CD4-positive, CD25-positive, alpha-beta regulatory T cell (primary cell): Measurements from ENCODE around the gene MARCHF9. TPM values are rescaled to one million over a fixed set of nuclear protein-coding genes. Genes with fewer than 3 reads are reported as not detected.
"Not testable (repeated sequence)": the region's sequence is repeated elsewhere in the genome, so short reads cannot be mapped to it uniquely, and the experiment has no call there.

ENCODE experiments used
- ATAC-seq, 2 donors: fragments of 150-1000 bp; cut with Tn5 transposase; one replicate each; pipeline ENCODE4 v1.10.0; 2021; ENCODE audit warnings: low read depth in 2 of 2, moderate number of reproducible peaks in 2 of 2, moderate library complexity in 1 of 2
- DNase-seq, 3 donors: peaks; one replicate each; pipeline versions ENCODE4 v3.0.0 to v3.0.0-alpha.2; 2012 to 2022; ENCODE audit warnings: mixed read lengths in 1 of 3
- H3K27ac ChIP-seq: one replicate; pipeline ENCODE4 v1.7.0; 2013; ENCODE audit warnings: mild to moderate bottlenecking, low read length; ENCODE audit not compliant: insufficient read depth, poor library complexity, severe bottlenecking
- H3K27me3 ChIP-seq: one replicate; pipeline ENCODE4 v1.7.0; 2013; ENCODE audit warnings: low read length; ENCODE audit not compliant: control insufficient read depth, insufficient read depth
- H3K36me3 ChIP-seq: one replicate; pipeline ENCODE4 v1.7.0; 2013; ENCODE audit warnings: mild to moderate bottlenecking, low read length, moderate library complexity; ENCODE audit not compliant: control insufficient read depth, insufficient read depth
- H3K4me1 ChIP-seq: 2 replicates; pipeline ENCODE4 v1.7.0; 2013; ENCODE audit warnings: mild to moderate bottlenecking, low read length; ENCODE audit not compliant: insufficient read depth, control insufficient read depth, poor library complexity, severe bottlenecking
- H3K4me3 ChIP-seq: one replicate; pipeline ENCODE4 v1.7.0; 2013; ENCODE audit warnings: low read depth, mild to moderate bottlenecking, low read length, moderate library complexity
- H3K9me3 ChIP-seq, 2 experiments: 1 replicate in 1 of 2; 2 replicates in 1 of 2; pipeline ENCODE4 v1.7.0; 2013; ENCODE audit warnings: low read length in 2 of 2, mild to moderate bottlenecking in 1 of 2, moderate library complexity in 1 of 2; ENCODE audit not compliant: control insufficient read depth in 2 of 2
- H3K27ac Mint-ChIP-seq, 3 donors: one replicate each; pipeline ENCODE4 v1.8.0; 2020 to 2022; ENCODE audit warnings: mild to moderate bottlenecking in 3 of 3, mixed read lengths in 3 of 3, moderate library complexity in 2 of 3
- H3K27me3 Mint-ChIP-seq: one replicate; pipeline ENCODE4 v1.8.0; 2022; ENCODE audit warnings: mild to moderate bottlenecking, mixed read lengths
- H3K36me3 Mint-ChIP-seq: one replicate; pipeline ENCODE4 v1.8.0; 2020; ENCODE audit warnings: mixed read lengths
- H3K4me1 Mint-ChIP-seq, 4 donors: one replicate each; pipeline ENCODE4 v1.8.0; 2020 to 2022; ENCODE audit warnings: mixed read lengths in 4 of 4, mild to moderate bottlenecking in 1 of 4
- H3K4me3 Mint-ChIP-seq, 4 donors: one replicate each; pipeline ENCODE4 v1.8.0; 2020 to 2022; ENCODE audit warnings: mild to moderate bottlenecking in 4 of 4, mixed read lengths in 4 of 4, moderate library complexity in 3 of 4
- H3K9me3 Mint-ChIP-seq, 7 donors: one replicate each; pipeline ENCODE4 v1.8.0; 2020 to 2022; ENCODE audit warnings: mixed read lengths in 7 of 7, mild to moderate bottlenecking in 3 of 7, moderate library complexity in 2 of 7
- polyA plus RNA-seq, 4 donors: library from polyadenylated mRNA; unstranded; fragments of 300-500 nt; fragmentation: Illumina TruSeq; gene quantifications; one replicate each; pipeline ENCODE4 v1.2.3, GENCODE V29; 2021
- total RNA-seq: library from RNA; stranded (reverse); gene quantifications from one replicate; pipeline ENCODE4 v1.2.3, GENCODE V29; 2022

Gene MARCHF9
- total RNA-seq, result 35.4 TPM
- polyA plus RNA-seq, result 1 to 10 TPM; 2.2 to 4.5 (median 3.8) TPM

DNA sequence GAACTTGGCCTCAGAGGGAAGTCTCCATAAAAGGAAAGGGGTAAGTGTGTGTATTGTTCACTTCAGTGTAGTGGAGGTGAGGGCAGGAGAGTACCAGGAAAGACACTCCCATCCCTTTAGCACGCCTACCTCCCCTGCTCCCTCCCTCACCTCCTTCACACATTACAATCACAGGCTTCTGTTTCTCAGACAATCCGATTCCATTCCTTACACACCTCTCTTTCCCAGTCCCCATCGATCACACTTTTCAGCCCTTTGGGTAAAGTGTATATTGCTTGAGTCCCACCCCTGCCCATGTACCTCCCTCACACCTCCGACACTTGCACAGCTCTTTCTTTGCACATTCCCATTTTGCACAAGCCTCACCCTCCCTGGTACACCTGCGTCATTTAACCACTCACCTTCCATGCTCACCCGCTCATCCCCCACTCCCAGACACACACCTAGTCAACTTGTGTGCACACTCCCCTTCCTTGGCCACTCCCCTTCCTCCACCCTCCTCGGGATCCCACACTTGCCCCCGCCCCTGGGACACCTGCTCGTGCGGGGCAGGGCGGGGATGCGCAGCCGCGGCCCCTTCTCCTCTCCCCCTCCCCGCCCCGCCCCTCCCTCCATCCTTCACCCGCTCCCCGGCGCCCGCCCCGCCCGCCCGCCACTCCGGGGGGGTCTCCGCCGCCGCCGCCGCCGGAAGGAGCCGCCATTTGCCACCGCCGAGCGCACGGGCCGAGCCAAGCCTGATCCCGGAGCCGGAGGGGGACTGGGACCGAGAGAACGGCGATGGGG lies at the start of gene MARCHF9:
MARCHF9 (plus strand) TSS at position 693 of the 783 bp plus-strand sequence. CDS start 426 bp downstream, outside the sequence.
- peaks cover 4% of the 10 kb centered on the region for H3K27me3 Mint-ChIP-seq
- Histone ChIP-seq H3K27me3 (no peaks in the 10 kb centered on the region), H3K27ac (peak within 1 kb of the TSS; percentile 92), H3K36me3 (peaks cover 24% of the 10 kb centered on the region), H3K4me1 (peaks cover 49% of the 10 kb centered on the region), H3K4me3 (peak within 1 kb of the TSS; percentile 74), H3K9me3 (no peaks in the 10 kb centered on the region)
- no peaks in the 10 kb centered on the region for H3K9me3 Mint-ChIP-seq
- peaks cover 22 to 71% (median 47%) of the 10 kb centered on the region in 4 donors for H3K4me1 Mint-ChIP-seq
- peaks cover 13% of the 10 kb centered on the region for H3K36me3 Mint-ChIP-seq
- peak; percentile 80 to 93 (median 87) for DNase-seq
- peak within 1 kb of the TSS; percentile 95 to 99 (median 98) for H3K27ac Mint-ChIP-seq
- ATAC-seq, result peak; percentile 23 to 30
- H3K4me3 Mint-ChIP-seq, result peak within 1 kb of the TSS; percentile 94 to 98 (median 96)

- no peaks in the 10 kb centered on the region for H3K4me1 ChIP-seq
- peaks cover 49% of the 10 kb centered on the region for H3K36me3 ChIP-seq
- H3K27me3 Mint-ChIP-seq, result no peaks in the 10 kb centered on the region
- no peak for ATAC-seq
- H3K36me3 Mint-ChIP-seq, result peaks cover 50% of the 10 kb centered on the region
- H3K27ac ChIP-seq, result no peak overlapping the region
- H3K9me3 ChIP-seq, result peaks cover 10 to 15% of the 10 kb centered on the region in 2 experiments
- no peak for DNase-seq
- H3K4me3 ChIP-seq, result no peak overlapping the region
- H3K27me3 ChIP-seq, result no peaks in the 10 kb centered on the region
- H3K4me1 Mint-ChIP-seq, result peaks cover 17 to 24% (median 20%) of the 10 kb centered on the region in 4 donors
- H3K4me3 Mint-ChIP-seq, result no peak overlapping the region
- no peak overlapping the region for H3K27ac Mint-ChIP-seq
- peaks cover 0 to 8% (median 7%) of the 10 kb centered on the region in 7 donors for H3K9me3 Mint-ChIP-seq
Measured at GRCh38 chr12:57707250-57707649, 47.7 kb upstream of the MARCHF9 start.

DNA sequence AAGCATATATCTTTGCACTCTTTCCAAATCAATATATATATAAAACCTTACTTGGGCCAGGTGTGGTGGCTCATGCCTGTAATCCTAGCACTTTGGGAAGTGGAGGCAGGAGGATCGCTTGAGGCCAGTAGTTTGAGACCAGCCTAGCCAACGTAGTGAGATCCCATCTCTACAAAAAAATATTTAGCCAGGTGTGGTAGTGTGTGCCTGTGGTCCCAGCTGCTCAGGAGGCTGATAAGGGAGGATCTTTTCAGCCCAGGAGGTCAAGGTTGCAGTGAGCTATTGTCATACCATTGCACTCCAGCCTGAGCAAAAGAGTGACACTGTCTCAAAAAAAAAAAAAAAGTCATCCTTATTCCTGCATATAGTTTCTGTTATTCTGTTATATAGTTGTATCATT lies 46.6 kb upstream of the MARCHF9 start:
- H3K27me3 ChIP-seq, result no peaks in the 10 kb centered on the region
- Mint-ChIP-seq H3K4me3 (no peak overlapping the region), H3K27me3 (no peaks in the 10 kb centered on the region), H3K36me3 (peaks cover 41% of the 10 kb centered on the region), H3K4me1 (peaks cover 14 to 20% (median 17%) of the 10 kb centered on the region in 4 donors), H3K9me3 (peaks cover 0 to 7% (median 2%) of the 10 kb centered on the region in 7 donors), H3K27ac (no peak overlapping the region)
- H3K4me1 ChIP-seq, result no peaks in the 10 kb centered on the region
- no peak overlapping the region for H3K4me3 ChIP-seq
- peaks cover 8 to 11% of the 10 kb centered on the region in 2 experiments for H3K9me3 ChIP-seq
- peaks cover 47% of the 10 kb centered on the region for H3K36me3 ChIP-seq
- no peak for DNase-seq
- H3K27ac ChIP-seq, result no peak overlapping the region
- no peak for ATAC-seq

GRCh38 chr12:57712701-57713100 lies 42.2 kb upstream of the MARCHF9 start:
- Mint-ChIP-seq H3K4me3 (no peak overlapping the region), H3K4me1 (peaks cover 14 to 18% (median 17%) of the 10 kb centered on the region in 4 donors), H3K27ac (no peak overlapping the region), H3K36me3 (peaks cover 22% of the 10 kb centered on the region), H3K9me3 (peaks cover 0 to 2% (median 0%) of the 10 kb centered on the region in 7 donors), H3K27me3 (no peaks in the 10 kb centered on the region)
- DNase-seq, result no peak
- no peak overlapping the region for H3K4me3 ChIP-seq
- H3K27me3 ChIP-seq, result no peaks in the 10 kb centered on the region
- no peak overlapping the region for H3K27ac ChIP-seq
- peaks cover 41% of the 10 kb centered on the region for H3K36me3 ChIP-seq
- no peak for ATAC-seq
- no peaks in the 10 kb centered on the region for H3K4me1 ChIP-seq
- H3K9me3 ChIP-seq, result no peaks in the 10 kb centered on the region

DNA sequence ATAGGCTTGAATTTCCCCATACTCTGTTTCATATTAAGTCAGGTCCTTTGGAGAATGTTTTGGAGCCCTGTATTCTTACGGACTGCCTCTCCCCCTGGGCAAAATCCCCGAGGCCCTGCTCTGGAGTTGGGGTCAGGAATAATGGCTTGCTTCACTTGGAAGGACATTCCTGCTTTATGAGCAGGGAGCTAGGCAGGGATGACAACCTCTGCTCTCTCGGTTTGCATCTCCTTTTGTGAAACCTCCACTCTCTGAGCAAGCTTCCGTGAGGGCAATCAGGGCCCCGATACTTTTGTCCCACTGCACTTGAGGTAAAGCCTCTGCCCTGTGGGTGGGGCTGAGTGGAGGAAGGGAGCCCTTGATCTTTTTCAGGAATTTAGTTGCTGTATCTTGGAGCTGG lies 41.7 kb upstream of the MARCHF9 start:
- Mint-ChIP-seq H3K9me3 (peaks cover 0 to 2% (median 0%) of the 10 kb centered on the region in 7 donors), H3K27ac (no peak overlapping the region), H3K4me1 (peaks cover 14 to 17% (median 16%) of the 10 kb centered on the region in 4 donors), H3K27me3 (no peaks in the 10 kb centered on the region), H3K36me3 (peaks cover 27% of the 10 kb centered on the region), H3K4me3 (no peak overlapping the region)
- no peaks in the 10 kb centered on the region for H3K4me1 ChIP-seq
- H3K4me3 ChIP-seq, result no peak overlapping the region
- no peaks in the 10 kb centered on the region for H3K9me3 ChIP-seq
- no peak for ATAC-seq
- no peak overlapping the region for H3K27ac ChIP-seq
- H3K36me3 ChIP-seq, result peaks cover 46% of the 10 kb centered on the region
- DNase-seq, result no peak
- H3K27me3 ChIP-seq, result no peaks in the 10 kb centered on the region

DNA sequence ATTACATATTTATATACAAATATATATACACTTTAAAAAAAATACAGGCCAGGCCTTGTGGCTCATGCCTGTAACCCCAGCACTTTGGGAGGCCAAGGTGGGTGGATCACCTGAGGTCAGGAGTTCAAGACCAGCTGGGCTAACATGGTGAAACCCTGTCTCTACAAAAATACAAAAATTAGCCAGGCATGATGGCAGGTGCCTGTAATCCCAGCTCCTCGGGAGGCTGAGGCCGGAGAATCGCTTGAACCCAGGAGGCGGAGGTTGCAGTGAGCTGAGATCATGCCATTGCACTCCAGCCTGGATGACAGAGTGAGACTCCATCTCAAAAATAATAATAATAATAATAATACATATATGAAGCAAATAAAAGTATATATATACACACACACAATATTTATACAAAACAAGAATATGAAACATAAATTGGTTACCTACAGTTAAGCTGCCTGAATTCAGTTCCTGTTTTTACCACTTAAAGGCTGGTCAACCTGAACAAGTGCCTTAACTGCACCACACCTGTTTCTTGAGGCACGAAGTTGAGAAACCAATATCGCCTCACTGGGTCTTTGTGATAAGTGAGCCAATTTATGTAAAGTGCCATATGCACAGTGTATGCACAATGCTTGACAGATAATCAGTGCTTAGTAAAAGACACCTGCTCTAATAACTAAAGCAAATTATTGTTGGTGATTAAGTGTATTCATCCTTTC lies 39.7 kb upstream of the MARCHF9 start:
- not testable (repeated sequence) for H3K4me1 Mint-ChIP-seq, H3K9me3 Mint-ChIP-seq, H3K27me3 ChIP-seq, H3K27ac Mint-ChIP-seq, H3K9me3 ChIP-seq, ATAC-seq, DNase-seq, H3K27ac ChIP-seq, H3K4me3 ChIP-seq, H3K4me1 ChIP-seq, H3K27me3 Mint-ChIP-seq, H3K4me3 Mint-ChIP-seq
- peaks cover 31% of the 10 kb centered on the region for H3K36me3 Mint-ChIP-seq
- H3K36me3 ChIP-seq, result peaks cover 63% of the 10 kb centered on the region

DNA sequence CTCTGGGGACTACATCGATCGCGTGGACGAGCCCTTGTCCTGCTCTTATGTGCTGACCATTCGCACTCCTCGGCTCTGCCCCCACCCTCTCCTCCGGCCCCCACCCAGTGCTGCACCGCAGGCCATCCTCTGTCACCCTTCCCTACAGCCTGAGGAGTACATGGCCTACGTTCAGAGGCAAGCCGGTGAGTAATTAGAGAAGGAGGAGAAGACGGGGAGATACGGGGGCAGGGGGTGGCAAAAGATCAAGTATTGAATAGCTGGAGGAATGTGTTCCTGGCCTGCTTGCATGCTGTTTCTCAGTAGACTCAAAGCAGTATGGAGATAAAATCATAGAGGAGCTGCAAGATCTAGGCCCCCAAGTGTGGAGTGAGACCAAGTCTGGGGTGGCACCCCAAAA lies 39.1 kb upstream of the MARCHF9 start:
- peaks cover 3 to 8% (median 6%) of the 10 kb centered on the region in 4 donors for H3K4me1 Mint-ChIP-seq
- no peaks in the 10 kb centered on the region for H3K27me3 Mint-ChIP-seq
- no peak overlapping the region for H3K4me3 Mint-ChIP-seq
- H3K9me3 Mint-ChIP-seq, result peaks cover 0 to 2% (median 0%) of the 10 kb centered on the region in 7 donors
- H3K36me3 Mint-ChIP-seq, result peaks cover 27% of the 10 kb centered on the region
- Histone ChIP-seq H3K4me3 (no peak overlapping the region), H3K9me3 (no peaks in the 10 kb centered on the region), H3K36me3 (peaks cover 67% of the 10 kb centered on the region), H3K27me3 (no peaks in the 10 kb centered on the region), H3K4me1 (no peaks in the 10 kb centered on the region), H3K27ac (no peak overlapping the region)
- H3K27ac Mint-ChIP-seq, result peak overlapping the region in 2 of 3 donors; percentile 31 to 83
- no peak for ATAC-seq
- DNase-seq, result no peak
